ENCODE data around the gene HNRNPLL.

DNA sequence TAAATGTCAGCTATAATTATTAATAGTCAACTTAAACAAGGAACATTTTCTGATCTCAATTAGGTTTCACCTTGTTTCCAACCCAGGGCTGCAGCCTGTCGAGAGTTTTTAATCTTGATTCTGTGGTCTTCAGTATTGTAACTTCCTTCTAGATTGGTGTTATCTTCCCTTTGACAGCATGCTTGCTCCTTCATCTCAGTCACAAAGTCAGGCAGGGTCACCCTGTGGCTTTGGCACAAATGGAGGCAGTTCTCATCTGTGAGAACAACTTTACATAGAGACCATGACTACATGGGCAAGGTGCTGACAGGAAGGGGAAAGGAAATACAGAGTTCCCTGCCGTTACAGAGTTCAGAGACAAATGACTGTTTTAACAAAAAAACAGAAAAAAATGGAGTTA lies 50.5 kb downstream of the HNRNPLL start:
- TF ChIP-seq, protein P1, sequence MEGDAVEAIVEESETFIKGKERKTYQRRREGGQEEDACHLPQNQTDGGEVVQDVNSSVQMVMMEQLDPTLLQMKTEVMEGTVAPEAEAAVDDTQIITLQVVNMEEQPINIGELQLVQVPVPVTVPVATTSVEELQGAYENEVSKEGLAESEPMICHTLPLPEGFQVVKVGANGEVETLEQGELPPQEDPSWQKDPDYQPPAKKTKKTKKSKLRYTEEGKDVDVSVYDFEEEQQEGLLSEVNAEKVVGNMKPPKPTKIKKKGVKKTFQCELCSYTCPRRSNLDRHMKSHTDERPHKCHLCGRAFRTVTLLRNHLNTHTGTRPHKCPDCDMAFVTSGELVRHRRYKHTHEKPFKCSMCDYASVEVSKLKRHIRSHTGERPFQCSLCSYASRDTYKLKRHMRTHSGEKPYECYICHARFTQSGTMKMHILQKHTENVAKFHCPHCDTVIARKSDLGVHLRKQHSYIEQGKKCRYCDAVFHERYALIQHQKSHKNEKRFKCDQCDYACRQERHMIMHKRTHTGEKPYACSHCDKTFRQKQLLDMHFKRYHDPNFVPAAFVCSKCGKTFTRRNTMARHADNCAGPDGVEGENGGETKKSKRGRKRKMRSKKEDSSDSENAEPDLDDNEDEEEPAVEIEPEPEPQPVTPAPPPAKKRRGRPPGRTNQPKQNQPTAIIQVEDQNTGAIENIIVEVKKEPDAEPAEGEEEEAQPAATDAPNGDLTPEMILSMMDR (IDR thresholded peaks at IDR 0.05 in 8 of 11, conservative IDR thresholded peaks at IDR 0.05 in 3 of 11) = no peak
- TF ChIP-seq POLR2A (IDR thresholded peaks at IDR 0.05) = no peak
- no peak for TF ChIP-seq POLR2AphosphoS5 (IDR thresholded peaks at IDR 0.05)
